HepG2 (cell line): ENCODE results near the gene GNB3.

Experiments used
- GABPA ChIP-seq, 2 experiments: IDR thresholded peaks; 2 replicates each; pipeline ENCODE4 v1.6.1; 2011 to 2016; ENCODE audit warnings: low read depth in 2 of 2, low read length in 1 of 2, missing biosample characterization in 1 of 2, missing genetic modification characterization in 1 of 2
- ZSCAN21 ChIP-seq: sonication (generic); formaldehyde crosslinking; IDR thresholded peaks from 2 replicates; pipeline ENCODE4 v1.8.0; 2022; ENCODE audit warnings: mild to moderate bottlenecking, missing genetic modification reagents, moderate library complexity, borderline replicate concordance

DNA sequence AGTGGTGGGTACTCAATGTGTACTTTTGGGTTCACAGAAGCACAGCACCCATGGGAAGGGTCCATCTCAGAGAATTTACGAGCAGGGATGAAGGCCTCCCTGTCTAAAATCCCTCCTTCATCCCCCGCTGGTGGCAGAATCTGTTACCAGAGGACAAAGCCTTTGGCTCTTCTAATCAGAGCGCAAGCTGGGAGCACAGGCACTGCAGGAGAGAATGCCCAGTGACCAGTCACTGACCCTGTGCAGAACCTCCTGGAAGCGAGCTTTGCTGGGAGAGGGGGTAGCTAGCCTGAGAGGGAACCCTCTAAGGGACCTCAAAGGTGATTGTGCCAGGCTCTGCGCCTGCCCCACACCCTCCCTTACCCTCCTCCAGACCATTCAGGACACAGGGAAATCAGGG, 20.6 kb upstream of the GNB3 start:
- TF ChIP-seq ZSCAN21 (CRISPR knock-in tag) (no peak), GABPA (IDR thresholded peaks at IDR 0.05; ENCODE audit: low read depth, low read length) (no peak), GABPA (CRISPR knock-in tag; IDR thresholded peaks at IDR 0.05; ENCODE audit: low read depth) (no peak)
